Cardiac muscle cell (in vitro differentiated cells and primary cell): ENCODE data around the gene GDNF. TPM values are rescaled to one million over a fixed set of nuclear protein-coding genes. Genes with fewer than 3 reads are reported as not detected.
A peak's percentile ranks its signal among the peaks of the same experiment; 100 is the strongest.

ENCODE experiments used
- DNase-seq, 2 donors: peaks; one replicate each; pipeline versions ENCODE4 v3.0.0 to v3.0.0-alpha.2; 2010 to 2017; ENCODE audit warnings: low read depth in 1 of 2, low spot score in 1 of 2
- H3K27ac ChIP-seq: fragments of 200-600 bp; sonication (generic); 2 replicates; pipeline ENCODE4 v1.5.1; 2016
- H3K27me3 ChIP-seq: fragments of 200-600 bp; sonication (generic); 2 replicates; pipeline ENCODE4 v1.6.0; 2016; ENCODE audit warnings: control low read depth
- H3K36me3 ChIP-seq: fragments of 200-600 bp; sonication (generic); 2 replicates; pipeline ENCODE4 v1.5.1; 2016; ENCODE audit warnings: control low read depth
- H3K4me1 ChIP-seq: fragments of 200-600 bp; sonication (generic); 2 replicates; pipeline ENCODE4 v1.8.1; 2017; ENCODE audit warnings: low read depth, mild to moderate bottlenecking, mixed run types
- H3K4me3 ChIP-seq: fragments of 200-600 bp; sonication (generic); 2 replicates; pipeline ENCODE4 v1.5.1; 2016; ENCODE audit warnings: mild to moderate bottlenecking
- H3K9me3 ChIP-seq: fragments of 200-600 bp; sonication (generic); 2 replicates; pipeline ENCODE4 v1.5.1; 2017; ENCODE audit warnings: low read depth, mild to moderate bottlenecking, control low read depth
- polyA plus RNA-seq: library from polyadenylated mRNA; unstranded; fragments of >200 nt; fragmentation: Nextera tagmentation; extraction: Ambion mirVana; gene quantifications from 2 replicates; pipeline ENCODE4 v1.2.1, GENCODE V29; 2016
- total RNA-seq: library from RNA; depleted of rRNA; stranded (reverse); fragments of >200 nt; gene quantifications from 2 replicates; pipeline ENCODE4 v1.2.3, GENCODE V29; 2016
- TF ChIP-seq, protein P1 (sequence below): IDR thresholded peaks from 2 replicates; pipeline ENCODE4 v1.5.1; 2012; ENCODE audit warnings: low read depth, mild to moderate bottlenecking, low read length

Gene GDNF
- total and polyA plus RNA-seq, 2 experiments from 2014 or later: not detected

DNA sequence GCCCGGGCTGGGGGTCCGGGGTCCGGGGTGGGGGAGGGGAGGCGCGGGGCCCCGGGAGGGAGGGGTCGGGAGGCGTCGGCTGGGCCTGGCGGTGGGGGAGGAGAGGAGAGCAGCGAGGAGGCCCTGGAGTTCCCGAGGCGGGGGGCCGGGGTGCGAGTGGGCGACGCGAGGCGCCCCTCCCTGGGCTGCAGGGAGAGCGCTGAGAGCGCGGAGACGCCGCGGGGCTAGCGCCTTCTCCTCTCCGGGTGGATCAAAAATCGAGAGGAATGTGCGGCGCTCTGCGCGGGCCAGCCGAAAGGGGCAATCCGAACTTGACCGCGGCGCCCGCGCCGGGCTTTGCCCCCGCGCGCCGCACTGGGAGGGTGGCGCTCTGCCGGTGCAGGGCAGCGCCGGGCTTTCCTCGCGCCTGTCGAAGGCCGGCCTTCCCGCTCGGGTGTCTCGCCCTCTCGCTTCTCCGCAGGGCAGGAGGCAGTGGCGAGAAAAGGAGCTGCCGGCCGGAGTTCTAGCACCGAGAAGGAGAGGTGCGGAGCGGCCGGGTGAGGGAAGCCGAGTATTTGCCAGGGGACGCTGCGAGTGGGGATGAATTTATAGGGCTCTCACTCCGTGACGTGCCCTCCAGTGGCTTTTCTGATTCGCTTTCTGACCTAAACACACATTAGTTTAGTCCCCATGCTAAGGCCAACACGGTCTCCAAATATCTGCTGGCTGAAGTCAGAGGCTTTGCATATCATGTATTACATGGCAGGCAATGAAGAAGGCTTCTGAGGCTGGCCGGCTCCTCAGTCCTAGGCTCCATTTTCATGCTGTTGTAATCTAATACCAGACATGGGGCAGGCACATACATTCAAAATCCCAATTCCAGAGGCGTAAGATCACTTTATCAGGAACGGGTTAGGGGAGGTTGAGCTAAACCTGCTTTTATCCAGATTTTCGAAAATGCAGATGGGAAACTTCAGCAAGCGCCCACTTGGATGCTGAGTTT, 503 bp upstream of the GDNF start:
- TF ChIP-seq, protein P1, sequence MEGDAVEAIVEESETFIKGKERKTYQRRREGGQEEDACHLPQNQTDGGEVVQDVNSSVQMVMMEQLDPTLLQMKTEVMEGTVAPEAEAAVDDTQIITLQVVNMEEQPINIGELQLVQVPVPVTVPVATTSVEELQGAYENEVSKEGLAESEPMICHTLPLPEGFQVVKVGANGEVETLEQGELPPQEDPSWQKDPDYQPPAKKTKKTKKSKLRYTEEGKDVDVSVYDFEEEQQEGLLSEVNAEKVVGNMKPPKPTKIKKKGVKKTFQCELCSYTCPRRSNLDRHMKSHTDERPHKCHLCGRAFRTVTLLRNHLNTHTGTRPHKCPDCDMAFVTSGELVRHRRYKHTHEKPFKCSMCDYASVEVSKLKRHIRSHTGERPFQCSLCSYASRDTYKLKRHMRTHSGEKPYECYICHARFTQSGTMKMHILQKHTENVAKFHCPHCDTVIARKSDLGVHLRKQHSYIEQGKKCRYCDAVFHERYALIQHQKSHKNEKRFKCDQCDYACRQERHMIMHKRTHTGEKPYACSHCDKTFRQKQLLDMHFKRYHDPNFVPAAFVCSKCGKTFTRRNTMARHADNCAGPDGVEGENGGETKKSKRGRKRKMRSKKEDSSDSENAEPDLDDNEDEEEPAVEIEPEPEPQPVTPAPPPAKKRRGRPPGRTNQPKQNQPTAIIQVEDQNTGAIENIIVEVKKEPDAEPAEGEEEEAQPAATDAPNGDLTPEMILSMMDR: peak; percentile 31
- peaks cover 74% of the 10 kb centered on the region for H3K27me3 ChIP-seq
- H3K4me3 ChIP-seq: peak overlapping the region; percentile 40
- no peak overlapping the region for H3K27ac ChIP-seq
- H3K4me1 ChIP-seq: peaks cover 5% of the 10 kb centered on the region
- H3K9me3 ChIP-seq: no peaks in the 10 kb centered on the region
- no peaks in the 10 kb centered on the region for H3K36me3 ChIP-seq
- DNase-seq: peak; percentile 54 to 65

DNA sequence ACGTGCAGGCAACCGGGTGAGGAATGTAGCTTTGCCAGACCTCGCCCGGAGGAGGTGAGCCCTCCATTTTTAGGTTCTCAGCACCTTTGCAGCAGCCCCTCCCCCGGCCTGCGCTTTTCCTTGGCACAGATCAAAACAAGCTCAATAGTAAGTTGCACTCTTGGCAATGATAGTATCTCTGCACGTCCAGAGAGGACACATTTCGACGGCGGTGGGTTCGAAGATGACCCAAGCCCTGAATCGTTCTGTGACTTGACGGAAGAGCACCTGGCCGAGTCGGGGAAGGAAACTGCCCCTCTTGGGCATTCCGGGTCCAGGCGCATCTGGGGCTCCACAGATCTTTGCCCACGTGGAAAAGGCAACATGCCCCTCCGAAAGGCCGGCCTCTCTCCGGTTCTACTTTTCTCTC, 904 bp downstream of the GDNF start:
- Histone ChIP-seq H3K4me1 (peaks cover 5% of the 10 kb centered on the region), H3K4me3 (peak overlapping the region; percentile 40), H3K27ac (no peak overlapping the region), H3K27me3 (peaks cover 88% of the 10 kb centered on the region), H3K36me3 (no peaks in the 10 kb centered on the region), H3K9me3 (no peaks in the 10 kb centered on the region)
- TF ChIP-seq, protein P1: no peak
- DNase-seq: no peak

DNA sequence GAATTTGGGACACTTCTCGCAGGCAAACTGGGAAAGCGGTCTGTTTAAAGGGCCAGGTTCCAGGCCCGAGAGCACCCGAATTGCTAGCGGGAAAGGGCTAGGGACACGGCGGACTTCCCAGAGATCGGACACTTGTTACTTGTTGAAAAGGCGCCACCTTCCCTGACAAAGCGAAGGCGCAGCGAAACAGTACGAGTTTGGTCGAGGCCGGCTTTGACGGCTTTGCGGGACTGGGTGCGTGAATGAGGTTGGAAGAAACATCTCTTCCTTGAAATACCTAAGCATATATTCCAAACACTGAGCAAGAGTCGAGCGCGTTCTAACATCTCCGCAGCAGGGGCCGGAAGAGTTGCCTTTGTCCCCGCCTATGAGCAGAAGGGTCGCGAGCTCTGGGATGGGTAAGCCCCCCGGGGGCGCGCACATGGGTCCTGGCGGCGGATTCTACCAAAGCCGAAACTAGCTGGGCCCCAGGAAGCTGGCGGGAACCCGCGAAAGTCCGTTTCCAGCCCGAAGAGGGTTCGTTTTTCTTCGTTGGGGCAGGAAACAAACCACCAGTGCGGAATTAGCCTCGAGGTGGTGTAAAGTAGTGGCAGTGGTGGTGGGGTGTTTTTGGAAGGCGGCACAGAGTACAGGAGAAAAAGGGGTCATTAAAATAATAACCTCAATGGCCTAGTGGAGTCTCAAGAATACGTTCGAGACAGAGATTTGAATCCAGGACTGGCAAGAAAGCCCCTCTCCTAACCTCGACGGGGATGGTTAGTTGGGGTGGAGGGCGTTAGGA, 1.5 kb downstream of the GDNF start:
- Histone ChIP-seq H3K4me1 (peaks cover 5% of the 10 kb centered on the region), H3K9me3 (no peaks in the 10 kb centered on the region), H3K27ac (no peak overlapping the region), H3K36me3 (no peaks in the 10 kb centered on the region), H3K27me3 (peaks cover 94% of the 10 kb centered on the region), H3K4me3 (peak overlapping the region; percentile 32)
- TF ChIP-seq, protein P1: peak; percentile 17
- peak; percentile 33 to 39 for DNase-seq

DNA sequence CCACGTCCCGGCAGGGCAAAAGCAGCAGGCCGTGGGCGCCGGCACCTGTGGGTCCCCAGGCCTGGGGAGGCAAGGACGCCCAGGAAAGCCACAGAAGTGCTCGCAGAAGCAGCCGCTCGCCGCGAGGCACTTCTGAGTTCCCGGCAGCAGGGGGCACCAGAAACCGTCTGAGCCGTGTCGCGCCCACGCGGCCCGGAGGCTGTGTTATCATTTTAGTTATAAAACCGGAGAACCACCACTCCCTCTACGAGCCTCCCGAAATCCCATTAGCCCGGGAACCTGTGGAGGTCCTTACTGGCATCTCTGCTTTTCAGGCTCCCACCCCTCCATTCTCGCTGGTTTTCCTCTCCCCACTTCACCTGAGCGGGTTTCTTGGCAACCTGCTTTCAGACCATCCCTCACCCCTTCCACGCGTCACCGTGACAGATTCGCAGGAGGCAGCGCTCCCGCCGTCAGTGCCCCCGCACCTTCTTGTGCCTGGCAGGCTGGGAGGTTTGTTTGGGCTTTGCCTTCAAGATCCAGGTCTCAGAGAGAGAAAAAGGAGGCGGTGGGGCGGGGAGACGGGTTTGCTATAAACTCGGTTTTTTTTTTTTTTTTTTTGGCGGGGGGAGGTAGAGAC, 2.3 kb downstream of the GDNF start:
- TF ChIP-seq, protein P1: peak; percentile 85
- H3K27ac ChIP-seq: no peak overlapping the region
- peaks cover 100% of the 10 kb centered on the region for H3K27me3 ChIP-seq
- H3K4me3 ChIP-seq: peak overlapping the region; percentile 32
- H3K4me1 ChIP-seq: peaks cover 5% of the 10 kb centered on the region
- H3K9me3 ChIP-seq: no peaks in the 10 kb centered on the region
- H3K36me3 ChIP-seq: no peaks in the 10 kb centered on the region
- peak; percentile 79 to 81 for DNase-seq

DNA sequence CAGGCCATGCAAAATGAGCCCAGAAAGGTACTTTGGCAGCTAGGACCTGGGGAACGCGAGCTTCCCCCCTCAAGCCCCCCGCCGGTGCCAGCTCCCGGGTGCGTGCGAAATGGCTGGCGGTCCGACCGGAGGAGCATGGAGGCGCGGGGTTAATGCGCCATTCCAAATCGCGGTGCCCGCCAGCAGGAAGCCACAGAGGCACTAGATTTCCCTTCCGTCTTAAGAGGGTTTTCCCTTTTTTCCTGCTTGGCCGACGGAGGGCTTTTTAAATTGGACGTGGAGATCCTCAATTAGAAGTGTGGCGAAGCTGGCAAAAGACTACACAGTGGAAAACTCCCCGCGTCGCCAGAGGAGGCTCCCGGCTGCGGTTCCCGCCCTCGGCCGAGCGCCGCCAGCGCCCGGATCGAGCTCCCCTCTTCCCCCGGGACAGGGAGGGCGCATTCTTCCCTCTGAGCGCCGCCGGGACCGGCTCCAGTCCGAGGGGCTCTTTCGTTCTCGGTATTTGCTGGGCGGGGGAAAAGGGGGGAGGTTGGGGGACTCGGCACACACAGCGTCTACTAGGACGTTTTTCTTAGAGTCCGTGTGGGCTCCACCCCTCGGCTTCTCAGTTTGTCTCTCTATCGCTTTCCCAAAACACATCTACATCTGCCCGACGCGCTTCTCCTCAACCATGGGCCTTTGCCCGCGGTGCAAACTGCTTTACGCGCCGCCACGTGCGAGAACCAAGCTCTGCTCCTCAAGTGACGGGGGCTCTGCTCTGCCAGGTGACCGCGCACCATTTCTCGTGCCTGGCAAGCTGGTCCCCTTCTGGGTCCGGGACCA, 3.0 kb downstream of the GDNF start:
- peaks cover 5% of the 10 kb centered on the region for H3K4me1 ChIP-seq
- H3K4me3 ChIP-seq: peak overlapping the region; percentile 32
- no peaks in the 10 kb centered on the region for H3K9me3 ChIP-seq
- H3K36me3 ChIP-seq: no peaks in the 10 kb centered on the region
- H3K27me3 ChIP-seq: peaks cover 100% of the 10 kb centered on the region
- H3K27ac ChIP-seq: no peak overlapping the region
- TF ChIP-seq, protein P1: no peak
- DNase-seq: peak; percentile 45 to 48
